ENCODE results near the gene LPCAT1. TPM values are rescaled to one million over a fixed set of nuclear protein-coding genes. Genes with fewer than 3 reads are reported as not detected.

LPCAT1 gene
- total RNA-seq, 1 donor from 2014 or later = 41.9 TPM

DNA sequence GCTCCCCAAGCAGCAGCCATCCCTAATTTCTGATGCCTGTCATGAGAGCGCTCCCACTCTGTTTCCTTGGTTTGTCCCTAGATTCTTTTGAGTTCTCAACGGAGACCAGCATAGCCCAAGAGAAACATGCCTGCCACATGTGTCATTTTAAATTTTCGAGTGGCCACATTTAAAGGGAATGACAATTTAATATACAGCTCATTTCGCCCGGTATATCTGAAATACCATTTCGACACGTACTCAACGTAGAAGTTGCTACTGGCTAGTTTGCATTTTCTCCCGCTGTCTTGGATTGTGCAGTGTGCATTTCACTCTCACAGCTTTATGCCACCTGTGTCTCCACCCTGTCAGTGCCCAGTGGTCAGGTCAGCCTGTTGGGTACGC is 21.0 kb downstream of the LPCAT1 start:
- no peak overlapping the region for H3K27ac Mint-ChIP-seq (ENCODE audit: unreplicated experiment)
- Histone ChIP-seq H3K27me3 (ENCODE audit: insufficient read depth, low read length) (no peaks in the 10 kb centered on the region), H4K20me1 (ENCODE audit: insufficient read depth, low read length) (peaks cover 100% of the 10 kb centered on the region), H3K4me2 (ENCODE audit: low read length) (no peak overlapping the region), H3K79me2 (ENCODE audit: insufficient read depth, low read length) (peaks cover 85% of the 10 kb centered on the region), H3K9ac (ENCODE audit: low read length) (no peak overlapping the region), H3K9me3 (ENCODE audit: insufficient read depth, low read depth, low read length) (no peaks in the 10 kb centered on the region), H2AFZ (ENCODE audit: low read depth, low read length) (no peak overlapping the region), H3K36me3 (ENCODE audit: insufficient read depth, low read length) (peaks cover 9% of the 10 kb centered on the region), H3K4me1 (ENCODE audit: insufficient read depth, low read length) (no peaks in the 10 kb centered on the region), H3K4me3 (ENCODE audit: insufficient read depth, low read depth, low read length) (no peak overlapping the region), H3K27ac (ENCODE audit: low read depth, low read length) (no peak overlapping the region)
- no peak for TF ChIP-seq EZH2 (IDR thresholded peaks at IDR 0.05; ENCODE audit: insufficient read depth, low read length)
- TF ChIP-seq, protein P1, sequence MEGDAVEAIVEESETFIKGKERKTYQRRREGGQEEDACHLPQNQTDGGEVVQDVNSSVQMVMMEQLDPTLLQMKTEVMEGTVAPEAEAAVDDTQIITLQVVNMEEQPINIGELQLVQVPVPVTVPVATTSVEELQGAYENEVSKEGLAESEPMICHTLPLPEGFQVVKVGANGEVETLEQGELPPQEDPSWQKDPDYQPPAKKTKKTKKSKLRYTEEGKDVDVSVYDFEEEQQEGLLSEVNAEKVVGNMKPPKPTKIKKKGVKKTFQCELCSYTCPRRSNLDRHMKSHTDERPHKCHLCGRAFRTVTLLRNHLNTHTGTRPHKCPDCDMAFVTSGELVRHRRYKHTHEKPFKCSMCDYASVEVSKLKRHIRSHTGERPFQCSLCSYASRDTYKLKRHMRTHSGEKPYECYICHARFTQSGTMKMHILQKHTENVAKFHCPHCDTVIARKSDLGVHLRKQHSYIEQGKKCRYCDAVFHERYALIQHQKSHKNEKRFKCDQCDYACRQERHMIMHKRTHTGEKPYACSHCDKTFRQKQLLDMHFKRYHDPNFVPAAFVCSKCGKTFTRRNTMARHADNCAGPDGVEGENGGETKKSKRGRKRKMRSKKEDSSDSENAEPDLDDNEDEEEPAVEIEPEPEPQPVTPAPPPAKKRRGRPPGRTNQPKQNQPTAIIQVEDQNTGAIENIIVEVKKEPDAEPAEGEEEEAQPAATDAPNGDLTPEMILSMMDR (IDR thresholded peaks at IDR 0.05; ENCODE audit: insufficient read depth, low read depth, low read length) = no peak
- no peaks in the 10 kb centered on the region for H3K4me1 Mint-ChIP-seq (ENCODE audit: low read depth, unreplicated experiment)
- DNase-seq (ENCODE audit: low read depth) = no peak
- H3K9me3 Mint-ChIP-seq (ENCODE audit: unreplicated experiment) = no peaks in the 10 kb centered on the region
- H3K36me3 Mint-ChIP-seq (ENCODE audit: low read depth, unreplicated experiment) = peaks cover 4% of the 10 kb centered on the region
- no peak overlapping the region for H3K4me3 Mint-ChIP-seq (ENCODE audit: unreplicated experiment)
- no peaks in the 10 kb centered on the region for H3K27me3 Mint-ChIP-seq (ENCODE audit: low read depth, unreplicated experiment)
- FAIRE-seq = no peak

DNA sequence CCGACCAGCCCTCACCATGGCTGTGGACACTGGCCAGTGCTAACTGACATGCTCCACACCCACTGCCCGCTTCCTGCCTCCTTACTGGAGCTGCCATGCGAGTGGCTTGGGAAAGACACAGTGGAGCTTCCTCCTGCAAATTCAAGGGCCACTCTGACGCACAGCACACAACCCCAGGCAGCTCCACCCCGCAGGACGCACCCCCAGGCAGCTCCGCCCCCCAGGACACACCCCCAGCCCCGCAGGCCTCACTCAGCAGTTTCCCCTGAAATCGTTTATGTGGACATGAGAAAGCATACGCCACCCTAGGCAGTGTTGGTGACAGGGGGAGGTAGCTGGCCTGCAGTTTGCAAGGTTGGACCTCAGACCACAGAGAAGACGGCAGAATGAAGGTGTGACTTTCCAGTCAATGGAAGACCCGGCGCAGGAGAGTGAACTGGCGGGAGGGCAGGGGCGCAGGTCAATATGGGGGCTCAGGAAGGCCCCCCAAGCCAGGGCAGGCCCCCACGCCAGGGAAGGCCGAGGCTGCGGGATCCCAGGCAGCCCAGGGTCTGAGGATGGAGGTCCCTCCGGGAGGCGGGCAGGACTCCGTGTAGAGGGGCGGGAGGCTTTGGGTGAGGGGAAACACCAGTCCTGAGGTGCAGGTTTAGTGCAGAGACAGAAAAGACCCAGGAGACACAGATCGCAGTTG is 21.6 kb downstream of the LPCAT1 start:
- Histone ChIP-seq H3K4me3 (ENCODE audit: insufficient read depth, low read depth, low read length) (no peak overlapping the region), H3K36me3 (ENCODE audit: insufficient read depth, low read length) (peaks cover 9% of the 10 kb centered on the region), H3K27ac (ENCODE audit: low read depth, low read length) (no peak overlapping the region), H4K20me1 (ENCODE audit: insufficient read depth, low read length) (peaks cover 100% of the 10 kb centered on the region), H2AFZ (ENCODE audit: low read depth, low read length) (no peak overlapping the region), H3K79me2 (ENCODE audit: insufficient read depth, low read length) (peaks cover 85% of the 10 kb centered on the region), H3K9me3 (ENCODE audit: insufficient read depth, low read depth, low read length) (no peaks in the 10 kb centered on the region), H3K27me3 (ENCODE audit: insufficient read depth, low read length) (no peaks in the 10 kb centered on the region), H3K4me1 (ENCODE audit: insufficient read depth, low read length) (no peaks in the 10 kb centered on the region), H3K4me2 (ENCODE audit: low read length) (no peak overlapping the region), H3K9ac (ENCODE audit: low read length) (no peak overlapping the region)
- no peaks in the 10 kb centered on the region for H3K4me1 Mint-ChIP-seq (ENCODE audit: low read depth, unreplicated experiment)
- DNase-seq (ENCODE audit: low read depth) = no peak
- FAIRE-seq = no peak
- no peak overlapping the region for H3K27ac Mint-ChIP-seq (ENCODE audit: unreplicated experiment)
- no peaks in the 10 kb centered on the region for H3K9me3 Mint-ChIP-seq (ENCODE audit: unreplicated experiment)
- no peak for TF ChIP-seq EZH2 (IDR thresholded peaks at IDR 0.05; ENCODE audit: insufficient read depth, low read length)
- TF ChIP-seq, protein P1 (IDR thresholded peaks at IDR 0.05; ENCODE audit: insufficient read depth, low read depth, low read length) = no peak
- H3K36me3 Mint-ChIP-seq (ENCODE audit: low read depth, unreplicated experiment) = peaks cover 2% of the 10 kb centered on the region
- no peak overlapping the region for H3K4me3 Mint-ChIP-seq (ENCODE audit: unreplicated experiment)
- H3K27me3 Mint-ChIP-seq (ENCODE audit: low read depth, unreplicated experiment) = no peaks in the 10 kb centered on the region

DNA sequence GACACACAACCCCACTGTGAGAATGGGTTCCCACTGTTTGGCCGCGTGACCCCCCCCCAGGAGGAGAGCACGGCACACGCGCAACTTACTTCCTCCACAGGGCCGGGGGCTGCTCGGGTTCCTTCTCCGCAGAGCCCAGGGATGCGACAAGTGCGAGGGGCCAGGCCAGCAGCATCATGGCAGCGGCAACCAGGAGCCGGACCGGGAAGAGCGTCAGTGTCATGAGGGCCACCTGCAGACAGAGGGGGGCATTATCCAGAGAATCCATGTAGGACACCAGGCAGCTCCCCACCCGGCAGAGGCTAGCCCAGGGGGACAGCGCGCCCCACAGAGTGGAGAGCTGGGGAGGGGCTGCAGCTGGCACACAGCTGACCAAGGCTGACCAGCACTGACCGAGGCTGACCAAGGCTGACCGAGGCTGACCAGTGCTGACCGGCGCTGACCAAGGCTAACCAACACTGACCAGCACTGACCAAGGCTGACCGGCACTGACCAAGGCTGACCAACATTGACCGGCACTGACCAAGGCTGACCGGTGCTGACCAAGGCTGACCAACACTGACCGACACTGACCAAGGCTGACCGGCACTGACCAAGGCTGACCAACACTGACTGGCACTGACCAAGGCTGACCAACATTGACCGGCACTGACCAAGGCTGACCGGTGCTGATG is 22.3 kb downstream of the LPCAT1 start:
- DNase-seq (ENCODE audit: low read depth) (no peak), FAIRE-seq (no peak)
- no peak overlapping the region for H3K27ac Mint-ChIP-seq (ENCODE audit: unreplicated experiment)
- Histone ChIP-seq H2AFZ (ENCODE audit: low read depth, low read length) (no peak overlapping the region), H3K4me1 (ENCODE audit: insufficient read depth, low read length) (no peaks in the 10 kb centered on the region), H3K27me3 (ENCODE audit: insufficient read depth, low read length) (no peaks in the 10 kb centered on the region), H3K9me3 (ENCODE audit: insufficient read depth, low read depth, low read length) (no peaks in the 10 kb centered on the region), H3K27ac (ENCODE audit: low read depth, low read length) (no peak overlapping the region), H3K4me2 (ENCODE audit: low read length) (no peak overlapping the region), H3K9ac (ENCODE audit: low read length) (no peak overlapping the region), H3K79me2 (ENCODE audit: insufficient read depth, low read length) (peaks cover 81% of the 10 kb centered on the region), H4K20me1 (ENCODE audit: insufficient read depth, low read length) (peaks cover 100% of the 10 kb centered on the region), H3K36me3 (ENCODE audit: insufficient read depth, low read length) (peaks cover 9% of the 10 kb centered on the region), H3K4me3 (ENCODE audit: insufficient read depth, low read depth, low read length) (no peak overlapping the region)
- no peak for TF ChIP-seq EZH2 (IDR thresholded peaks at IDR 0.05; ENCODE audit: insufficient read depth, low read length)
- TF ChIP-seq, protein P1 (IDR thresholded peaks at IDR 0.05; ENCODE audit: insufficient read depth, low read depth, low read length) = no peak
- no peaks in the 10 kb centered on the region for H3K4me1 Mint-ChIP-seq (ENCODE audit: low read depth, unreplicated experiment)
- H3K9me3 Mint-ChIP-seq (ENCODE audit: unreplicated experiment) = no peaks in the 10 kb centered on the region
- H3K27me3 Mint-ChIP-seq (ENCODE audit: low read depth, unreplicated experiment) = no peaks in the 10 kb centered on the region
- peaks cover 6% of the 10 kb centered on the region for H3K36me3 Mint-ChIP-seq (ENCODE audit: low read depth, unreplicated experiment)
- H3K4me3 Mint-ChIP-seq (ENCODE audit: unreplicated experiment) = no peak overlapping the region
